ENCODE measurements around the gene AMDHD1.
"Not testable (repeated sequence)": the region's sequence is repeated elsewhere in the genome, so short reads cannot be mapped to it uniquely, and the experiment has no call there.

The AMDHD1 gene

DNA sequence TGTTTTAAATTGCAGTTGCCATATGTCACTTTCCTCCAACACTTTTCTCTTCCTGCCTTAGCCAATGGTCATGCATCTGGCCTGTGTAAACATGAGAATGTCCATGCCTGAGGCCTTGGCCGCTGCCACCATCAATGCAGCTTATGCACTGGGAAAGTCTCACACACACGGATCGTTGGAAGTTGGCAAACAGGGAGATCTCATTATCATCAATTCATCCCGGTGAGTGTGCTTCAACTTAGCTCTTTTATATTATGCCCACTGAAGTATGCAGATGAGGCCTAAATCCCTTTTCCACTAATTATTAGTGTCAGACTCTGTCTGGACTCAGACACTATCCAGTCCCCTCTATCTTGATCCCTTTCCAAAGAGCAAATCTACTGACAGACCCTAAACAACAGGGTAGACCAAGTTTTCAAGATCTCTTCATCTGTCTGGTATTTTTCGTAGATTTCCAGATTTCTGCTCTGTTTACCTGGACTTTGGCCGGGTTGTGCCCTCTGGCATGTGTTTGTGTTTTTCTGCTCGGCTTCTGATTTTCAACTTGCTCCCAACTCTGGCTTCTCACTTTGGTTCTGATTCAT is 23.2 kb downstream of the AMDHD1 start:
- no peak for DNase-seq

DNA sequence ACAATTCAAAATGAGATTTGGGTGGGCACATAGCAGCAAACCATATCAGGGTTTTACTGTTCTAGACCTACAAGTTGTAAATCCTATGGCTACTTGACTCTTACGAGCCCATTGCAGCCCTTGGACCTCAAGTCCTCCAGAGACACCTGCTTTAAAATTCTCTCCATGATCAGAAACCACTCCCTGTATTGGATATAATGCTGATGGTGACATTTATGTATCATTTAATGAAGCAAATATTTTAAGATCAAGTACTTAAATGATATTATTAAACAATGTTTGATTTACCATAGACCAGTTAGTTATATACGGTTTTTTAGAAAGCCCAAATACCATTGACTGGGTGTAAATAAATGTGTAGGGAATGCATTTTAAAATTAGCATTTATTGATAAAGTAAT is 24.2 kb downstream of the AMDHD1 start:
- DNase-seq = no peak

DNA sequence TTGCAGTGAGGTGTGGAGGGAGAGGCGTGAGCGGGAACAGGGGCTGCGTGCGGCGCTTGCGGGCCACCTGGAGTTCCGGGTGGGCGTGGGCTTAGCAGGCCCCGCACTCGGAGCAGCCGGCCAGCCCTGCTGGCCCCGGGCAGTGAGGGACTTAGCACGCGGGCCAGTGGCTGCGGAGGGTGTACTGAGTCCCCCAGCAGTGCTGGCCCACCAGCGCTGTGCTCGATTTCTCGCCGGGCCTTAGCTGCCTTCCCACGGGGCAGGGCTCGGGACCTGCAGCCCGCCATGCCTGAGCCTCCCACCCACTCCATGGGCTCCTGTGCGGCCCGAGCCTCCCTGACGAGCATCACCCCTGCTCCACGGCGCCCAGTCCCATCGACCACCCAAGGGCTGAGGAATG is 26.0 kb downstream of the AMDHD1 start:
- DNase-seq = not testable (repeated sequence)

DNA sequence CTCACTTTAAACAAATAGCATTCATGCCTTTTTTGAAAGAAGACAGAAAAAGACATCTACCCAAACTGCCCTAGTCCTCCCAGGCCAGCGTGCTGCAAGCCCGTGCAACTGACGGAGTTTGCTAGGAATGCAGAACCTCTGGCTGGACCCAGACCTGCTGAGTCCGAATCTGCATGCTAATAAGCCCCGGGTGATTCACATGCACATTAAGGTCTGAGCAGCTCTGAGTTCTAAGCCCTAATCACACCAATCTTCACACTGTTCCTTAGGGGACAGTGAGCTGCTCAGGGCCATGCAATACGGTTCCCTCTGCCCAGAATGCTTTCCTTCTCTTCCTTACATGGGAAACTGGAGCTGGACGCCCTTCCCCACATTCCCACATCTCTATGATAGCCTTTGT is 27.8 kb downstream of the AMDHD1 start:
- DNase-seq = no peak

DNA sequence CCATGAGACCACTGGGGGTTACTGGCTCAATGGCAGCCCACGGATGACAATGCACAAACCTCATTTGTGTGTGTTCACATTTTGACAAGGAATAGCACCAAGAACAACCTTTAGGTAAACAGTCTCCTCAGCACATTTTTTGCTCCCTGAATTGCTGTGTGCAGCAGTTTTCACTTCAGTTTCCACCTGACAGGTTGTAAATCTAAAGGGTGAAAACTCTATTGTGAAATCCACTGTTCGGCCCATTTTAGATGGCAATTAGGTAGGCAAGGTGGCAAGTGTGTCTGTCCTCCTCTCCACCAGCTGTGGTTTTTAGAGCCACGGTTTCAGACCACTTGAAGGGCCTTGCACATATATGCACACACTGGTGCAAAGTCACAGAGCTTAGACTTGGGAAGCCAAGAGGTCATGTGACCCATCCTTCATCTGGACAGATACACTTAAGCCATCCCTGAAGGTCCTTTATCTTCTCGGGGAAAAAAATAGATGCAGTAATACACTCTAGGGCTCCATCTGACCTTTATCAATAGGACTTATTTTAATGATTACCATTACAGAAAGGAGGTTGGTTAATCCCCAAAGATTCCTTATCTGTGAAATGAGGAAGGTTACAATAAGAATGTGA is 29.8 kb downstream of the AMDHD1 start:
- no peak for DNase-seq

DNA sequence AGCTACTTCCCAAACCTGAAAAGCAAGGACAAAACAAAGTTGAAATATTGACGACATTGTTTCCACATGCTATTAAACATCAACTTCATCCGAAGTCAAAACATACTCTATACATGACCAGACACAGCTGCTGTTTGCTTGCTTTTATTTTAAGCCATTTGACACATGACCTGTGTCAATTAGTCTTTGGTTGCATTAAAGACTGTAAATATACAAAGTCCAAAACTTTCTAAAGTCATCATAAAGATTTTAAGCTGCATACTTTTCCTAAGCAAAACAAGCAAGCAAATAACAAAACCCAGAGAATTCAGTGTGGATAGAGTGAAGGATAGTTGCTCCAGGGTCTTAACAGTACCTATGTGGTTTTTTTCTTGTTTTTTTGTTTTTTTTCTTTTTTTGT is 31.2 kb downstream of the AMDHD1 start:
- no peak for DNase-seq

DNA sequence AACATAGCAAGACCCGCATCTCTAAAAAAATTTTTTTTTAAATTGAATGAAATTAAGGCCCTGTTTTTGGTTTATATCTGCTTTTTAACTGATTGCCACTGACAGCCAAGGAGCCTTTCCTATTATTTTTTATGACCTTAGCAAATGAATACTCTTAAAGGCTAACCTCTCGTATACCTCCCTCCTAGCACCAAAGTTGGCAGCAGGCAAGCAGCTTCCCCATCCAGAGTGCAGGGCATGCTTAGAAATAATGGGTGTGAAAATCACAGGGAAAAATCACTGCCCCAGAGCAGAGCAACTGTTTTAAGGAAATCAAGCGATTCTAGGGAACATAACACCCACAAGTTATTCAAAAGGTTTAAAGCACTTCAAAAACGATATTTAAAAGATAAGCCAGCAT is 32.4 kb downstream of the AMDHD1 start:
- no peak for DNase-seq

DNA sequence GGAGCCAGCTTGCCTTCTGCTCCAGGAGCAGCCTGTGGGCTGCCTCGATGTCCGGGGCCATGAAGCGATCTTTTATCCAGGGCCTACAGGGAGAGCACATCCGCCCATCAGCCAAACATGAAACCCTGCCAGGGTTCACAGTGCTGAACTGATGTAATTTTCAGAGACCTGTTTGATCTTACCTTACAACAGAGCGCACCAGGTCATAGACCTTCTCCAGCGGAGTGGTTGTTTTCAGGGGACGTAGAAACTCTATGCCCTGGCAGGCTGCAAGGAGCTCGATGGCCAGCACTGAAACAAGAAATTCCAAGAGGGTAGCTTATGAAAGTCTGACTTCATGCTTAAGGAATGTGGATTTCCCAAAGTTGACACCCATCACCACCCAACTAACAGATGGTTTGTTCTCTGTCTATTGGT is 33.3 kb downstream of the AMDHD1 start:
- DNase-seq = no peak

DNA sequence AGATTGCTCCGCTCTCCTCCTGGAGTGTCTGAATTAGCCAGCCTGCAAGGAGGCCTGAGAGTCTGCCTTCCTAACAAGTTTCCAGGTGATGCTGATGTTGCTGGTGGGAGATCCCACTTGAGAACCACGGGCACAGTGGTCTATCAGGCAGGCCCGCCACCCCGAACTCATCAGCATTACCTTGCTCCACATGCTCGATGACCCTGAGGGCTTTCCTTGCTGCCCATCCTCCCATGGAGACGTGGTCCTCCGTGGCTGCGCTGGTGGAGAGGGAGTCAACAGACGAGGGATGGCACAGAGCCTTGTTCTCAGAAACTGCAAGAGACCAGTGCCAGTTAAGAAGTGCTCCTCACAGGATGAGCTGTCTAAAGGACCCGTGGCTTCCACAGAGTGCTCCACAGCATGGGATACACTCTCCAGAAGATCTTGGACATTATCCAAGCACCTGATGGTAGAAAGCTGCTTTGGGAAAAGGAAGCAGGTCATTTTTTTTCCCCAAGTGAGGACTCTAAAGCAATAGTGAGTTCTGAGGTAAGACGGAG is 34.7 kb downstream of the AMDHD1 start:
- DNase-seq = no peak

DNA sequence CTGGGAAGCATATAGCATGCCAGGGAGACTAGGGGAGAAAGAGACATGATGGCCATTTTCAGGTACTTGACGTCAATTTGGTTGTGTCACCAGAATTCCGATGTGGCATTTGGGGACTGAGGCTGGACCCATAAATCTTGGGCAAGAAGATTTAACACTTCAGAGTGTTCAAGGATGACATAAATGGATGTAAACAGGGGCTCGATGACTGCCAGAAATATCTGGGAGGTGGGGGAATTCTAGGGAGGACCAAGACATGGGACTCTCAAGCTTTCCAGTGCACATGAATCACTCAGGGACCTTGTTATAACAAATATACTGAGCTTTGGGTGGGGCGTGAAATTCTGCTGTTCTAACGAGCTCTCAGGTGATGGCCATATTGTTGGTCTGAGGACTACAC is 35.2 kb downstream of the AMDHD1 start:
- DNase-seq = no peak

DNA sequence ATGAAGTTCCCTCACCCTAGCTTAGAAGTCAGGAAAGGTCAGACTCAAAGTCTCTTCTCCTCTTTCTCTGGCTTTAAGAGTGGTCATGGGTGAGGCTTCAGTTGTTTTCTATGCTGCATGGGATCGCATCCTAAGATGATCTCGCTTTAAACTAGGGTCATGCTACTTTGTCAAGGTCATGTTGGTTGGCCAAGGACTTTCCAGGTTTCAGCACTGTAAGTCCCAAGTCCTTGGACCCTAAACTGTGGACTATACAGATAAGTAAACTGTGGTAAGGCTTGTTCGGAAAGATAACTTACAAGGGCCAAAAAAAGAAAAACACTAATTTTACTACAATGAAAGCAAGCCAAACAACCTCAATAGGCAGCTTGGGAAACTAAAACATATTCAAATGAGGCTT is 35.6 kb downstream of the AMDHD1 start:
- no peak for DNase-seq

DNA sequence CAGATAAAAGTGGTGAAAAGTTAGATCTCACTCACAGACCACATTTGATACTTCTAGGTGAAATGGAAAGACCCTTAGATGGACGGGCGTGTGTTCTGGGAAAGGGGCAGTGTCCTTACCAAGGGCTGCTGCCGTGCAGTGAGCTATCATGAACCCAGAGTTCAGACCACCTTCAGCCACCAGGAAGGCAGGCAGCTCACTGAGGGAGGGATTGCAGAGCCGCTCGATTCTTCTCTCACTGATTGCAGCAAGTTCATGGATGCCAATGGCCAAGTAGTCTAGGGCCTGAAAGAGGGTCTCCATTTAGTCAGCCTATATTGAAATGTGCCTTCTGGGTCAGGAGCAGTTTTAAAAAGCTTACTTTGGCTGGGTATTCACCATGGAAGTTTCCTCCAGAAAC is 37.3 kb downstream of the AMDHD1 start:
- DNase-seq = no peak

DNA sequence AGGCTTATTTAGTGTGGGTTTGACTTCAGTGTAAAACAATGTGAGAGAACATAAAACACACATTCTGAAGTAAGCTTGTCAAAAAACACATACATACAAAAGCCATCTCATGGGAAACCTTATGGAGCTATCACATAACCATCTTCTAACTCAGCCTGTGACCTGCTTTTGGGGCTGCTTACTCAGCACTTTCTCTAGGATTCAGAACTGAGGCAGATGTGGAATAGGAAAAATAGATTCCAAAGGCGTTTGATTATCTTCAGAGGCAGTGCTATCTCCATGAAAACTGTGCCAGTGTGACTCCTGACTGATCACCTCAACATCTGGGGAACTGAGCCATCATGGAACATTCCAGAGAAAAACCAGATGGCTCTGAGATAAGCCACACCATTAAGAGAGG is 39.5 kb downstream of the AMDHD1 start:
- no peak for DNase-seq

DNA sequence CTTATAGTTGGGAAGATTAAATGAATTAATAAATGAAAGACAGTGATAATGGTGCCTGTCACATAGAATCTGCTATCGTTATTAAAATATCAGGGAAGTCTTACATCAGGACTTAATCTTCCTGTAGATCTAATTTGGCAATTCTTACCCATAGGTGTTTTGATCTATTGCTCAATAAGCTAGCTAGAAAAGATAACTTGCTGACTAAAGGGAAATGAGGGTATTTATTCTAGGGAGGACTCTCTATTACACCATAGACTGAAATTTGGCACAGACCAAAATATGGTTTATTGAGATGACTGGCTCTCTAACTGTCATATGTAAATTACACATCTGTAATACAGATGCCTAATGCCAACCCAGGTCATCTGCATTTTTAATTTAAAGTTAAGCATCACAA is 41.6 kb downstream of the AMDHD1 start:
- DNase-seq = no peak

DNA sequence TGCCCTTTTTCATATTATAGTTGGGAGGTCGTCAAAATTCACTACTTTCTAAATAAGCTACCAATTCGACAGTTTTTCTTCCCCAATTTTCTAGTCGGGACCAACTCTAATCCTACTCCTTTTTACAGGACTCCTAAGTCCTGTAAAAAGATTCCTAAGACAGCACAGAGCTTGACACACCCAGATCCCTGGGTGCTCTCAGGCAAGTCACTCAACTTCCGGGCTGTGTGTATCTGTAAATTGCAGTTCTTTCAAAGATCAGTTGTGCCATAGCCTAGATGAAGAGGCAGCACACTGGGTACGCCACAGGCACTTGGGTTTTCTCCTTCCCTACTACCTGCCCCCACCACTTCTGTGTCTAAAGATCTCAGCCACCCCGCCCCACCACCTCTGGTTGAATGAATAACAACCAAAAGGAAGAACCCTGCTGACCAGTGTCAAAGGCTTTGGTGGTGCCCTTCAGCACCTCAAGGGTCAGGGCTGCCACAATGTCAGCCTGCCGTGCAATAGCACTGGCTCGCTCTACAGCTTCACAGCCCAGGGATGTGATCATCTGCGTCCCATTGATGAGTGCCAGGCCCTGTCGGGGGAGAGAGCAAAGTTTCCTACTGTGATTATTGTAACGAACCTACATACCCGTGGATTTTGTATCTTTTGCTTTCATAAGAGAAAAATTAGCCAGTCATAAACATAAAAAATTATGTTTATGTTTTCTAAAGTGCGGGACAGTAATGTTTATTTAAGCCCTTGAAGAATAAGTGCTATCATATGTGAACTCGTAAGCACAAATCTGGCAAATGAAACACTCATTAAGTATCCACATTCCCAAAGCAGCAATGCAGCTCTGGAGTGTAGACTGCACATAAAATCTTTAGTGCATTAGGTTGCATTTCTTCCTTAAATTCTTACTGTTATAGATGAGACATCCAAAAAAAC is 43.8 kb downstream of the AMDHD1 start:
- DNase-seq = no peak

DNA sequence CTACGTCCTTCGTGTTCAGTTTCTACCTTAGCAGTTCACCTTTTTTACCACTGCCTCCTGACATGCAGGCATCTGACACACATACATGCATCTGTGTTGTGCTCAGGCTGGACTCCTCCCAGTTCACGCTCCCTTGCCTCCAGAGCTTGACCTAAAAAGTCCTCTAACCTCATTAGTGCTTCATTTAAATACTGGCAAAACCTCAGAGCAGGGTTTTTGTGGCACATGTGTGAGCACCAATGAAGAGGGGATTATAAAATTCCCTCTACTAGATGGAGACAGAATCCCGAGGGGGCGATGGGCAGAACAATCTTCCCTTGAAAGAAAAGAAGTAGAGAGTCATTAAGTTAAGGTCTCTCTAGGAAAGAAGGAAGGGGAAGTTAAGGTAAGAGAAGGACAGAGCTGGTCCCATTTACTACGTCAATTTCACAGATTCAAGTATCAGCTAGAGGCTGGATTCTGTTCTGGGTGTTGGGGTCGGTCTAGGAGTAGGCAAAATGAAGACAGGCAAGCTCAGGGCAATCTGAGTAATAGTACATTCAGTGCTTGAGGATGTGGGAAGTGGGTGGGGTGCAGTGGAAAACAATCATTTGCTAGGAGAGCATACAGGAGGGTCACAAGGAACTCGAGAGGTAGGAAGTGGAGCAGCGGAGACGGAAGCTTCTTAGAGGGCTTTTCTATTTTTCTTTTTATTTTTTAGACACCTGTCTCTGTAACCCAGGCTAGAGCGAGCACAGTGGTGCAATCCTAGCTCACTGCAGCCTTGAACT is 45.6 kb downstream of the AMDHD1 start:
- no peak for DNase-seq

DNA sequence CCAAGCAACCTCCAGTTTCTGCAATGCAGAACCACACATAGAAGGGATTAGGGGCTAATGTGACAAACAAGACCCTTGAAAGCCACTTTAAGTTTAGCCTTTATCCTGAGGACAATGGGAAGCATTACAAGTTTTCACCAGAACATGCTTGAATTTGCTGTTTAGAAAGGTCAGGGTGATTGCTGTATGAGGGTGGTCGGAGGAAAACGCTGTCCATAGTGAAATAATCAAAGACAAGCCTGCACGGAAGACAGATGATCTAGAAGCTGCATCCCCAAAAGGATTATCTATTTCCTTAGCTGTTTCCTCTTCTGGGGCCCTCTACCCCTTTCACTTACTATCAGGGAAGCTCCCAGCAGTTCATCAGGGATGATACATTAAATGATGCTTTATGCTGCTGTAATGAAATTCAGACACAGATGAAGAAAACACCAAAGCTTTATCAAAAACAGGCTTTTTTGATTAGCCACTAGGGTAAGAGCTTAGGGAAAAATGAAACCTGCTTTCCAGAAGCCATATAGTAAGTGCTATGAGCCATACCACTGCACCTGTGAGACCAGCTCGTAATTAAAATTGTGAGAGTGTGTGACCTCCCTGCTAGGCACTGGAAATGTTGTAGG is 46.5 kb downstream of the AMDHD1 start:
- no peak for DNase-seq

DNA sequence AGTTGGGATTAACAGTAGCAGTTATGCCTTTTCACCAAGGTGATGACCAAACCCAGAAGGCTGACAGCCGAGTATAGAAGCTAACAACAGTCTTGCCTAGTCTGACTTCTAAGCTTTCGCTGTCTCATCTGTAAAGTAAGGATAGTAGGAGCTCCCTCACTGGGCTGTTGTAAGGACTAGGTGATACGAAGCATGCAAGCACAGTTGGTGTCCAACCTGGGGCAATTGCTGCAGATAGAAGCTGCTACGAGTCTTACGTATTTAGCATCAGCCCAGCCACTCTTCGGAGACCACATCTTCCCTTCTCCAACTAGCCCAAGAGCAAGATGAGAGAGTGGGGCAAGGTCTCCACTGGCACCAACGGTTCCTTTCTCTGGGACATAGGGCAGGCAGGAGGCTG is 47.0 kb downstream of the AMDHD1 start:
- no peak for DNase-seq

DNA sequence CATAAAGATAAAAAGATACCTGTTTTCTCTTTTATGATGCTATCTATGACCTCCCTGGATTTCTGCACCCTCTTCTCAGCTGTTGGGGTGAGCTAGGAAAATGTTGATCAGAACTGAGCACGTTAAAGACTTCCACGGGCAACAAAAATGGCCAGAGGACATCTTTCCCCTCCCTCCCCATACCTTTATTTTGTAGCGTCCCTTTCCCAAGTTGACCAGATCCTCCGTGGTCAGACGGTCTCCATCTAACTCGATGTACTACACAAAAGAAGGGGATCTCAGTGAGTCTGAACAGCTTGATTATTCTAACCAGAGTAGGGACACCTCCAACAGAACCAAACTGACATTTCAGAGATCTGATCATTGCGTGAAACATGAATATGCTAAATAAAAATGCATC is 50.8 kb downstream of the AMDHD1 start:
- DNase-seq = no peak

DNA sequence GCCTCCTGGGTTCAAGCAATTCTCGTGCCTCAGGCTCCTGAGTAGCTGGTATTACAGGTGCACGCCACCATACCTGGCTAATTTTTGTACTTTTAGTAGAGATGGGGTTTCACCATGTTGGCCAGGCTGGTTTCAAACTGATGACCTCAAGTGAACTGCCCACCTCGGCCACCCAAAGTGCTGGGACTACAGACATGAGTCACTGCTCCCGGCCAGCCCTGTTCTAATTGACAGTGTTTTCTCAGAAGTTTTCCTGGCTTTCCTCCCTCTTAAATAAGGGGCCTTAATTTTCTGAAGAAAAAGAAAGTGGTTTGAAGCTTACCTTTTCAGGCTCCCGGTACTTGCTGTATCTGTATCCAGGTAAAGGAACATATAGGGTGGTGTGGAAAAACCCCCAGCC is 51.3 kb downstream of the AMDHD1 start:
- no peak for DNase-seq

DNA sequence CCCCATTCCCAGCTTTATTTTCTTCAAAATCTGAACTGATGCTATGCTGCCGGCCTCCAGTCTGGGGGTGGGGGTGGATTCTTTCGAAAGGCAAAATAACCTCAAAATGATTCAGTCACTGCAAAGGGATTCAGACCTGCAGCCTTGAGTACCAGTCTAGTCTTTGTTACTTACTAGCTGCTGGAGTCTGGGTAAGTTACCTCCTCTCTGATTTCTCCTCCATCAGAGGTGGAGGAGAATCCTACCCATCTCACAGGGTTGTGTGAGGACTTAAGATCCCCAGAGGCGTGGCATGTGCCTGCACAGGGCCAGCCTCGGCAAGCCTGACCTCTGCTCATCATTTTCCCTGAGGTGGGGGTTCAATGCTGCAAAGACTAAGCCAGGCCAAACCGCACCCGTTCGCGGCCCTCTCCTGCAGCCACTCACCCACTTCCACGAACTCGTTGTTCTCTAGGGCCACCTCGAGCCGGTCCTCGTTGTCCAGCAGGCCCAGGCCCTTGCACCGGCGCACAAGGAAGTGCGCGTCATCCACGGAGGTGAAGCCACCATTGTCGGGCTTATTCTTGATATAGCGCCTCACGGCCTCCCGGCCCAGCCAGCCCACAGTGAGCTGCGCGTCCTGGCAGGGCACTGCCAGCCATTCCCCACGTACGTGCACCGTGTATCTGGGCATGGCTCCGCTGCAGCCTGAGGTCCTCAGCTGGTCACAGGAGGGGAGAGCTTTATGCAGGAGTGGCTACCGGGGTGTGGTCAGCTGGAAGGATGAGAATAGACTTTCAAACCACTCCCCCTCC is 52.3 kb downstream of the AMDHD1 start:
- DNase-seq = no peak

All from NCI-H1105 (cell line).